HFFc6 (cell line): ENCODE measurements around the gene PRAMEF11. TPM values are rescaled to one million over a fixed set of nuclear protein-coding genes. Genes with fewer than 3 reads are reported as not detected.

Experiments
- DNase-seq: peaks from one replicate; pipeline ENCODE4 v3.0.0-alpha.2; 2018
- H3K27ac Mint-ChIP-seq: 2 replicates; pipeline ENCODE4 v1.8.0; 2020; ENCODE audit warnings: mild to moderate bottlenecking, mixed read lengths
- H3K27me3 Mint-ChIP-seq: 2 replicates; pipeline ENCODE4 v1.8.0; 2021; ENCODE audit warnings: mild to moderate bottlenecking, moderate library complexity, mixed read lengths; ENCODE audit not compliant: insufficient read depth
- H3K36me3 Mint-ChIP-seq: 2 replicates; pipeline ENCODE4 v1.8.0; 2021; ENCODE audit warnings: low read depth, mixed read lengths
- H3K4me1 Mint-ChIP-seq: 2 replicates; pipeline ENCODE4 v1.8.0; 2020; ENCODE audit warnings: low read depth, mixed read lengths
- H3K4me3 Mint-ChIP-seq: 2 replicates; pipeline ENCODE4 v1.8.0; 2020; ENCODE audit warnings: mild to moderate bottlenecking, moderate library complexity, mixed read lengths
- H3K9me3 Mint-ChIP-seq: 2 replicates; pipeline ENCODE4 v1.8.0; 2020; ENCODE audit warnings: mild to moderate bottlenecking, mixed read lengths
- CTCF ChIP-seq: fragments of 200-600 bp; sonication (generic); IDR thresholded peaks from 2 replicates; pipeline ENCODE4 v1.5.0; 2021; ENCODE audit warnings: antibody characterized with exemption, mild to moderate bottlenecking
- total RNA-seq, 6 experiments: library from RNA; stranded (reverse); fragmentation: NEBNext Ultra II Directional; extraction: Animal tissue kit (Norgen Biotek cat#: 25700); gene quantifications; 2 replicates in 1 of 6; 3 replicates in 5 of 6; pipeline ENCODE4 v1.2.3, GENCODE V29; 2021

The PRAMEF11 gene
- total RNA-seq, 6 experiments from 2014 or later, result not detected

GRCh38 chr1:12774801-12775345, 56.3 kb downstream of the PRAMEF11 start:
- Mint-ChIP-seq H3K36me3 (no peaks in the 10 kb centered on the region), H3K4me1 (no peaks in the 10 kb centered on the region), H3K9me3 (peaks cover 58% of the 10 kb centered on the region), H3K4me3 (no peak overlapping the region), H3K27ac (no peak overlapping the region), H3K27me3 (peaks cover 2% of the 10 kb centered on the region; the same call in 1 of the 2 replicates)
- no peak for DNase-seq
- no peak for TF ChIP-seq CTCF

Other genes with a start within 250 kb of the PRAMEF11 start
- 10 to 100 TPM in 4 of 6 experiments, 1 to 10 TPM in 2; 6.0 to 29.1 (median 27.1) TPM for gene DHRS3, start 213.2 kb downstream of the PRAMEF11 start, total RNA-seq
- not detected for gene AADACL4, start 187.3 kb downstream of the PRAMEF11 start, total RNA-seq
- not detected for gene AADACL3, start 115.3 kb downstream of the PRAMEF11 start, total RNA-seq
- gene CFAP107, start 85.2 kb downstream of the PRAMEF11 start, total RNA-seq, result not detected
- gene PRAMEF12, start 57.7 kb downstream of the PRAMEF11 start, total RNA-seq, result not detected
- not detected for gene PRAMEF1, start 40.0 kb downstream of the PRAMEF11 start, total RNA-seq
- not detected for gene HNRNPCL1, start 17.3 kb upstream of the PRAMEF11 start, total RNA-seq
- gene PRAMEF2, start 25.7 kb upstream of the PRAMEF11 start, total RNA-seq, result not detected
- not detected for gene PRAMEF4, start 54.8 kb upstream of the PRAMEF11 start, total RNA-seq
- gene PRAMEF10, start 66.9 kb upstream of the PRAMEF11 start, total RNA-seq, result not detected
- not detected for gene PRAMEF7, start 85.2 kb upstream of the PRAMEF11 start, total RNA-seq
- not detected for gene PRAMEF6, start 116.2 kb upstream of the PRAMEF11 start, total RNA-seq
- gene PRAMEF27, start 225.2 kb upstream of the PRAMEF11 start, total RNA-seq, result not detected
- gene HNRNPCL3, start 229.4 kb upstream of the PRAMEF11 start, total RNA-seq, result not detected
- not detected for gene PRAMEF25, start 239.4 kb upstream of the PRAMEF11 start, total RNA-seq